Left cardiac atrium (tissue), 4 donors: ENCODE measurements around the gene LEP. TPM values are rescaled to one million over a fixed set of nuclear protein-coding genes. Genes with fewer than 3 reads are reported as not detected.

ENCODE experiments used
- ATAC-seq, 2 donors: fragments of 200-7000 bp; cut with Tn5 transposase; one replicate each; pipeline ENCODE4 v1.9.1; 2020; ENCODE audit warnings: mild to moderate bottlenecking in 2 of 2, moderate library complexity in 2 of 2
- DNase-seq: peaks from one replicate; pipeline ENCODE4 v3.0.0-alpha.2; 2020
- intact Hi-C, 2 donors: fragments of 100-400 bp; cut with DNase I; formaldehyde crosslinking; loops; one replicate each; pipeline versions ENCODE4 v1.14.1 to v1.15.1; 2022 to 2023
- microRNA-seq, 2 donors: library from miRNA; unstranded; fragments of <30 nt; microRNA quantifications; one replicate each; pipeline ENCODE4 v1.2.0, GENCODE V29; 2020
- total RNA-seq, 2 donors: library from RNA; stranded (reverse); fragmentation: NEBNext Ultra II Directional; extraction: Animal tissue kit (Norgen Biotek cat#: 25700); gene quantifications; one replicate each; pipeline ENCODE4 v1.2.1, GENCODE V29; 2021
- donor health status: DM: no; HTN: yes; CAD: no.
- donor health status: DM: no; HTN: yes; CAD: no; lungs with severe emphysema.
- donor health status: DM: yes; HTN: yes; CAD: no.
- donor health status: Dilated cardiomyopathy.

Gene LEP
- total RNA-seq, 2 donors from 2014 or later = 25.6 to 37.1 TPM

- intact Hi-C loops = no loop called here
- ATAC-seq (peak; percentile 29 to 67), DNase-seq (no peak)
Observed at GRCh38 chr7:128302139-128302538, 61.1 kb downstream of the LEP start.

- no peak for ATAC-seq
- intact Hi-C loops = no loop called here
- DNase-seq = no peak
Observed at GRCh38 chr7:128303133-128303532, 62.1 kb downstream of the LEP start.

DNA sequence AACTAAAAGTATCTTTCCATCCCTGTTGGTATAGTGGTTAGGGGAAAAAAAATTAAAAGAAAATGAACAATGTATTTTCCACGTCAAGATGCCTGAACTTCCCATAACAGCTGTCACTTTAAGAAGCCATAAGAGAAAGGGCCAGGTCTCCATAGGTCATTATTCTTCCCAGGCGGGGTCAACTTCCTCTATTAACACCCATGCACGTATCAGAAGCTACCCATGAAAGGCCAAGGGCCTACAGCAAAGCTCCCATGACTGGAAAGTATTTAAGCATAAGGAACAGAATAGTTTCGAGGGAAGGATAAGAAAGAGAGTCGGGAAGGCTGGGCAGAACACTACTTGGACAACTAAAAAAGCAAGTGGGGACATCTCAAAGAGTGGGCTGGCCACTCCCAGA, 62.6 kb downstream of the LEP start:
- ATAC-seq (no peak), DNase-seq (no peak)
- intact Hi-C loops = no loop called here

DNA sequence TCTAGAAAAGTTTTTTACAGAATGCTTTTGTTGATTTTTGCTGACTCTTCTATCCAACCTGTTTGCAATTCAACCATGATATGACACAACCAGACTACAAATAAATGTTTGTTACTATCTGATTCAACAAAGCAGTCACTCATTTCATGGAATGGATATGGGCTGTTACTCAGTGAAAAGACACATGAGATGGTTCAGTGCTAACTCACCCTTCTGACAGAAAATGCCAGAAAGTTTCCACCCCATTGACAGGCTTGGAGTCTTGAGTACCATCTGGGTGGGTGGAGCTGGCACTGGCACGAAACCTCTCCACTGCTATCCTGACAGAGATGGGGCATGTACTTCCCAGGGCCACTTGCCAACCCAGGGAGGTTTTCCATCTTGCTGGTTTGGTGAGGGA, 63.1 kb downstream of the LEP start:
- DNase-seq (no peak), ATAC-seq (no peak)
- intact Hi-C loops = no loop called here

DNA sequence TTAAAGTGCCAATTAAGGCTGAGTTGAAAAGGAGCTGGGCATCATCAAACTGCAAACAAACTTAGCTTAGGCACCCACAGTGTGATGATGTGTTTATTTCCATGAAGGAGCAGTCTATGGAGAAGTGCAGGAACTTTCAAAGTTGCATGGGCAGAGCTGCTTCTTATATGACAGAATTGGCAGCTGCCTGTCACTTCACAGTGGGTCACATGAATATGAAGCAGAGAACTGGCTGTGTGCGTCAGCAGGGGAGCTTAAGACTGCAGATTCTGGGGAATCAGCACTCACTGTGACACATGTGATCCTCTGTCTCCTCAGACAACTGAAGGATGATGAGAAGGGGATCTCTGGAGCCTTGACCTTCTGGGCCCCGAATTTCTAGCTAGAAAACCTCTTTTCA, 66.0 kb downstream of the LEP start:
- intact Hi-C loops = no loop called here
- DNase-seq (no peak), ATAC-seq (no peak)

Small RNA genes within 50 kb of the gene (microRNA-seq; reads per million reads assigned to microRNA genes)
- gene MIR129-1 = 0 reads per million in 2 donors

Other genes with a start within 250 kb of the LEP start
- 1 to 10 TPM; 3.9 to 8.3 TPM for gene LRRC4, start 209.8 kb upstream of the LEP start, total RNA-seq
- gene RBM28, start 102.6 kb downstream of the LEP start, total RNA-seq = 10 to 100 TPM; 25.4 to 33.9 TPM
- gene PRRT4, start 120.4 kb downstream of the LEP start, total RNA-seq = 1 to 10 TPM; 1.8 to 7.1 TPM
- gene IMPDH1, start 168.7 kb downstream of the LEP start, total RNA-seq = 10 to 100 TPM; 31.2 to 34.1 TPM
- 10 to 100 TPM in 1 of 2 donors, 1 to 10 TPM in 1; 9.7 to 15.2 TPM for gene HILPDA, start 214.6 kb downstream of the LEP start, total RNA-seq
- 10 to 100 TPM; 17.2 to 19.3 TPM for gene METTL2B, start 235.5 kb downstream of the LEP start, total RNA-seq